Astrocyte (in vitro differentiated cells and primary cell): ENCODE measurements around the gene DGKZ. TPM values are rescaled to one million over a fixed set of nuclear protein-coding genes. Genes with fewer than 3 reads are reported as not detected.

Experiments
- DNase-seq: peaks from one replicate; pipeline ENCODE4 v3.0.0-alpha.2; 2010; ENCODE audit warnings: low read depth
- FAIRE-seq: peaks from 2 replicates; lab custom pipeline; 2011; peaks lifted over from hg19 to GRCh38; lab: Jason Lieb, UNC
- H2AFZ ChIP-seq: 2 replicates; pipeline ENCODE4 v1.6.0; 2012; ENCODE audit warnings: low read depth, low read length, inconsistent platforms
- H3K27ac ChIP-seq: 2 replicates; pipeline ENCODE4 v1.5.1; 2011; ENCODE audit warnings: low read depth, low read length, inconsistent platforms
- H3K27me3 ChIP-seq: 2 replicates; pipeline ENCODE4 v1.6.0; 2011; ENCODE audit warnings: low read length, inconsistent platforms; ENCODE audit not compliant: insufficient read depth
- H3K36me3 ChIP-seq: 2 replicates; pipeline ENCODE4 v1.5.1; 2011; ENCODE audit warnings: low read length, inconsistent platforms; ENCODE audit not compliant: insufficient read depth
- H3K4me1 ChIP-seq: 2 replicates; pipeline ENCODE4 v1.5.1; 2011; ENCODE audit warnings: low read length, inconsistent platforms; ENCODE audit not compliant: insufficient read depth
- H3K4me2 ChIP-seq: 2 replicates; pipeline ENCODE4 v1.6.0; 2012; ENCODE audit warnings: low read length, inconsistent platforms
- H3K4me3 ChIP-seq: 2 replicates; pipeline ENCODE4 v1.5.1; 2011; ENCODE audit warnings: low read depth, mild to moderate bottlenecking, low read length, inconsistent platforms; ENCODE audit not compliant: insufficient read depth
- H3K79me2 ChIP-seq: 2 replicates; pipeline ENCODE4 v1.6.0; 2012; ENCODE audit warnings: mild to moderate bottlenecking, low read length, inconsistent platforms; ENCODE audit not compliant: insufficient read depth
- H3K9ac ChIP-seq: 2 replicates; pipeline ENCODE4 v1.6.0; 2012; ENCODE audit warnings: mild to moderate bottlenecking, low read length, inconsistent platforms
- H3K9me3 ChIP-seq: 2 replicates; pipeline ENCODE4 v1.5.1; 2012; ENCODE audit warnings: low read depth, mild to moderate bottlenecking, low read length, inconsistent platforms; ENCODE audit not compliant: insufficient read depth
- H4K20me1 ChIP-seq: 2 replicates; pipeline ENCODE4 v1.6.0; 2012; ENCODE audit warnings: low read length, inconsistent platforms; ENCODE audit not compliant: insufficient read depth
- H3K27ac Mint-ChIP-seq: one replicate; pipeline ENCODE4 v1.8.0; 2021; ENCODE audit warnings: mild to moderate bottlenecking, mixed read lengths; ENCODE audit not compliant: unreplicated experiment
- H3K27me3 Mint-ChIP-seq: one replicate; pipeline ENCODE4 v1.8.0; 2021; ENCODE audit warnings: low read depth, mixed read lengths; ENCODE audit not compliant: unreplicated experiment
- H3K36me3 Mint-ChIP-seq: one replicate; pipeline ENCODE4 v1.8.0; 2021; ENCODE audit warnings: low read depth, mixed read lengths; ENCODE audit not compliant: unreplicated experiment
- H3K4me1 Mint-ChIP-seq: one replicate; pipeline ENCODE4 v1.8.0; 2021; ENCODE audit warnings: low read depth, mixed read lengths; ENCODE audit not compliant: unreplicated experiment
- H3K4me3 Mint-ChIP-seq: one replicate; pipeline ENCODE4 v1.8.0; 2021; ENCODE audit warnings: mild to moderate bottlenecking, moderate library complexity, mixed read lengths; ENCODE audit not compliant: unreplicated experiment
- H3K9me3 Mint-ChIP-seq: one replicate; pipeline ENCODE4 v1.8.0; 2021; ENCODE audit warnings: mild to moderate bottlenecking, mixed read lengths; ENCODE audit not compliant: unreplicated experiment
- EZH2 ChIP-seq: IDR thresholded peaks from 2 replicates; pipeline ENCODE4 v1.6.1; 2012; ENCODE audit warnings: mild to moderate bottlenecking, low read length, inconsistent platforms; ENCODE audit not compliant: insufficient read depth
- total RNA-seq: library from RNA; stranded (reverse); gene quantifications from 2 replicates; pipeline ENCODE4 v1.2.1, GENCODE V29; 2021
- TF ChIP-seq, protein P1 (sequence below): IDR thresholded peaks from 2 replicates; pipeline ENCODE4 v1.5.1; 2011; ENCODE audit warnings: low read depth, mild to moderate bottlenecking, inconsistent platforms, low read length, moderate library complexity; ENCODE audit not compliant: insufficient read depth

DGKZ gene
- total RNA-seq, 1 donor from 2014 or later, result 59.3 TPM

DNA sequence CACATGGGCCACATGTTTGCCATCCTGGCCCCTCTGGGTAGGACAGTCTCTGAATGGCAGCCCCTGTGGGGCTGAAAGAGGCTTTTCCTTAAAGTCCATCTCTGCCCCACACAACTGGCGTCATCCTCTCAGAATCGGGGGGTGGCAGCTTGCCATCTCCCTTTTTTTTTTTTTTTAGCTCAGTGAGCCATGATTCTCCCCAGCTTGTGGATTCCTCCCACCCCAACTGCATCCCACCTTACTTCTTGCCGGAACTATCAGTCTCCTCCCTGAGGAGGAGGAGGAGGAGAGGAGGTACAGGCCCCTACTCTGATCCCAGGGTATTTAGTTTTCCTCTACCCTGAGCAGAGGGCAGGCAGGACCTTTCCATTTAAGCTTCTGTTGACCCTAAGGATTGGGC lies 3.4 kb downstream of the DGKZ start:
- no peak overlapping the region for H3K4me2 ChIP-seq
- H3K4me1 Mint-ChIP-seq, result peaks cover 16% of the 10 kb centered on the region
- H3K9me3 ChIP-seq, result no peaks in the 10 kb centered on the region
- H3K36me3 Mint-ChIP-seq, result no peaks in the 10 kb centered on the region
- no peak overlapping the region for H3K4me3 ChIP-seq
- no peaks in the 10 kb centered on the region for H3K27me3 Mint-ChIP-seq
- no peaks in the 10 kb centered on the region for H3K27me3 ChIP-seq
- DNase-seq (no peak), FAIRE-seq (no peak)
- no peak overlapping the region for H3K4me3 Mint-ChIP-seq
- H4K20me1 ChIP-seq, result peaks cover 67% of the 10 kb centered on the region
- H2AFZ ChIP-seq, result no peak overlapping the region
- peaks cover 72% of the 10 kb centered on the region for H3K79me2 ChIP-seq
- H3K9me3 Mint-ChIP-seq, result no peaks in the 10 kb centered on the region
- TF ChIP-seq, protein P1, sequence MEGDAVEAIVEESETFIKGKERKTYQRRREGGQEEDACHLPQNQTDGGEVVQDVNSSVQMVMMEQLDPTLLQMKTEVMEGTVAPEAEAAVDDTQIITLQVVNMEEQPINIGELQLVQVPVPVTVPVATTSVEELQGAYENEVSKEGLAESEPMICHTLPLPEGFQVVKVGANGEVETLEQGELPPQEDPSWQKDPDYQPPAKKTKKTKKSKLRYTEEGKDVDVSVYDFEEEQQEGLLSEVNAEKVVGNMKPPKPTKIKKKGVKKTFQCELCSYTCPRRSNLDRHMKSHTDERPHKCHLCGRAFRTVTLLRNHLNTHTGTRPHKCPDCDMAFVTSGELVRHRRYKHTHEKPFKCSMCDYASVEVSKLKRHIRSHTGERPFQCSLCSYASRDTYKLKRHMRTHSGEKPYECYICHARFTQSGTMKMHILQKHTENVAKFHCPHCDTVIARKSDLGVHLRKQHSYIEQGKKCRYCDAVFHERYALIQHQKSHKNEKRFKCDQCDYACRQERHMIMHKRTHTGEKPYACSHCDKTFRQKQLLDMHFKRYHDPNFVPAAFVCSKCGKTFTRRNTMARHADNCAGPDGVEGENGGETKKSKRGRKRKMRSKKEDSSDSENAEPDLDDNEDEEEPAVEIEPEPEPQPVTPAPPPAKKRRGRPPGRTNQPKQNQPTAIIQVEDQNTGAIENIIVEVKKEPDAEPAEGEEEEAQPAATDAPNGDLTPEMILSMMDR, result no peak
- TF ChIP-seq EZH2, result no peak
- H3K27ac Mint-ChIP-seq, result no peak overlapping the region
- H3K27ac ChIP-seq, result no peak overlapping the region
- no peak overlapping the region for H3K9ac ChIP-seq
- peaks cover 16% of the 10 kb centered on the region for H3K4me1 ChIP-seq
- no peaks in the 10 kb centered on the region for H3K36me3 ChIP-seq

GRCh38 chr11:46351148-46351547 lies 3.9 kb downstream of the DGKZ start:
- TF ChIP-seq, protein P1, result no peak
- no peak for TF ChIP-seq EZH2
- Mint-ChIP-seq H3K9me3 (no peaks in the 10 kb centered on the region), H3K4me3 (no peak overlapping the region), H3K4me1 (peaks cover 17% of the 10 kb centered on the region), H3K27me3 (no peaks in the 10 kb centered on the region), H3K36me3 (peaks cover 2% of the 10 kb centered on the region), H3K27ac (no peak overlapping the region)
- no peaks in the 10 kb centered on the region for H3K36me3 ChIP-seq
- no peak for DNase-seq
- peaks cover 74% of the 10 kb centered on the region for H3K79me2 ChIP-seq
- H3K27ac ChIP-seq, result no peak overlapping the region
- H3K4me2 ChIP-seq, result no peak overlapping the region
- no peaks in the 10 kb centered on the region for H3K27me3 ChIP-seq
- H3K9me3 ChIP-seq, result no peaks in the 10 kb centered on the region
- H3K4me1 ChIP-seq, result peaks cover 12% of the 10 kb centered on the region
- H2AFZ ChIP-seq, result no peak overlapping the region
- no peak for FAIRE-seq
- no peak overlapping the region for H3K9ac ChIP-seq
- peaks cover 70% of the 10 kb centered on the region for H4K20me1 ChIP-seq
- H3K4me3 ChIP-seq, result no peak overlapping the region

- Histone ChIP-seq H3K9ac (no peak overlapping the region), H3K4me3 (no peak overlapping the region), H3K79me2 (peaks cover 79% of the 10 kb centered on the region), H3K4me2 (no peak overlapping the region), H3K36me3 (no peaks in the 10 kb centered on the region), H3K27ac (no peak overlapping the region), H3K27me3 (no peaks in the 10 kb centered on the region), H3K9me3 (no peaks in the 10 kb centered on the region), H3K4me1 (peaks cover 12% of the 10 kb centered on the region), H4K20me1 (peaks cover 74% of the 10 kb centered on the region), H2AFZ (no peak overlapping the region)
- H3K27ac Mint-ChIP-seq, result no peak overlapping the region
- H3K27me3 Mint-ChIP-seq, result no peaks in the 10 kb centered on the region
- no peak overlapping the region for H3K4me3 Mint-ChIP-seq
- FAIRE-seq (no peak), DNase-seq (no peak)
- peaks cover 19% of the 10 kb centered on the region for H3K4me1 Mint-ChIP-seq
- H3K9me3 Mint-ChIP-seq, result no peaks in the 10 kb centered on the region
- TF ChIP-seq, protein P1, result no peak
- no peak for TF ChIP-seq EZH2
- peaks cover 2% of the 10 kb centered on the region for H3K36me3 Mint-ChIP-seq
Observed at GRCh38 chr11:46351606-46352005, 4.3 kb downstream of the DGKZ start.
